Suppressor macrophage (primary cell): ENCODE results near the gene PKNOX1.
"Not testable (repeated sequence)": the region's sequence is repeated elsewhere in the genome, so short reads cannot be mapped to it uniquely, and the experiment has no call there.

Experiments used
- DNase-seq, 4 experiments: peaks; one replicate each; pipeline ENCODE4 v3.0.0-alpha.2; 2020 to 2022

PKNOX1 gene

DNA sequence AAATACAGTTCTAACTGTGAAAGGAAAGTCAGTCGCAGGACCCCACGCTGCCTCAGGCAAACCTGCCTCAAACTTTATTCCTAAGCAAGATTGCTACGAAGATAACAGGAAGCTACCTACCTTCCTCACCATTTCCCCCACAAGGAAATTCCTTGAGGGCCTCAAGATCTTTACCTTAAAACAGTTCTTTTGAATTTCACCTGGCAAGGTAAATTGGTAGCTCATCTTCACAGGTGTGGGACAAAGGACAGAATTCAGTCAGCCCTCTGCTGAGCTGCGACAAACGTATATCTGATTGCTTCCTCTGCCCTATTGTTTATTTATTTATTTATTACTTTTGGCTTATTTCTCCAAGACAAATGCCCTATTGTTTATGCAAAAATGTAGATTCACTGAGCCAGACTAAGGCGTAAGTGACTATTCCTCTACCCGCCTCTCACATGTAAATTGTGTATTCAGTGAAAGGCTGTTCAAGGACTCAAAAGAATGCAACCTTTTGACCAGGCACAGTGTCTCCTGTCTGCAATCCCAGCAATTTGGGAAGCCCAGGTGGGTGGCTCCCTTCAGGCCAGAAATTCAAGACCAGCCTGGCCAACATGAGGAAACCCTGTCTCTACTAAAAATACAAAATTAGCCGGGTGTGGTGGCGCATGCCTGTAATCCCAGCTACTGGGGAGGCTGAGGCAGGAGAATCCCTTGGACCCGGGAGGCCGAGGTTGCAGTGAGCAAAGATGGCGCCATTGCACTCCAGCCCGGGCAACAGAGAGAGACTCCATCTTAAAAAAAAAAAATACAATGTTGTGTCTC is 17.3 kb upstream of the PKNOX1 start:
- no peak for DNase-seq

DNA sequence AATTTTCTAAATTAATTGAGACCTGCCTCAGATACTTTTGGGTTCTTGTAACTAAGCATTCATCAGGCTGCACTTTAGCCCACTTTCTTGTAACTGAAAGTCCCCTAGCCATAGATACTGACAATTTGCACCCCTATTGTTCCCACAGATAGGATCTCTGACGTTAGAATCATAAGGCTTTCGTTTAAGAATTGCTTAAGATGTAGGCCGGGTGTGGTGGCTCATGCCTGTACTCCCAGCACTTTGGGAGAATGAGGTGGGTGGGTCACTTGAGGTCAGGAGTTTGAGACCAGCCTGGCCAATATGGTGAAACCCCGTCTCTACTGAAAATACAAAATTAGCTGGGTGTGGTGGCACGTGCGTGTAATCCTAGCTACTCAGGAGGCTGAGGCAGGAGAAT is 16.2 kb upstream of the PKNOX1 start:
- DNase-seq, result not testable (repeated sequence)

DNA sequence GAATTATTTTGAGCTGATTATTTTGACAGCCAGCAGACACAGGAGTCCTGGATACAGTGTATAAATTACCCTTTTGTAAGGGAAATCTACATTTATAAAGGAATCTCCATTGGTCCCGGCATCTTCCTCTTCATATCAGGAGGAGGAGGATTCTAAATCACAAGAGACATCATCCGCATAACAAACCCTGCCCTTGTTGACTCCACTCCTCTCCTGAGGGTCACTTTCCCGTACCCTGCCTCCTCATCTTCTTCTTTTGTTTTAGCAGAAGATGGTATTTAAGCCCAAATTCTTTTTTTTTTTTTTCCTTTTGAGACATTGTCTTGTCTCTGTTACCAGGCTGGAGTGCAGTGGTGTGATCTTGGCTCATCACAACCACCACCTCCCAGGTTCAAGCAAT is 14.6 kb upstream of the PKNOX1 start:
- DNase-seq, result no peak

DNA sequence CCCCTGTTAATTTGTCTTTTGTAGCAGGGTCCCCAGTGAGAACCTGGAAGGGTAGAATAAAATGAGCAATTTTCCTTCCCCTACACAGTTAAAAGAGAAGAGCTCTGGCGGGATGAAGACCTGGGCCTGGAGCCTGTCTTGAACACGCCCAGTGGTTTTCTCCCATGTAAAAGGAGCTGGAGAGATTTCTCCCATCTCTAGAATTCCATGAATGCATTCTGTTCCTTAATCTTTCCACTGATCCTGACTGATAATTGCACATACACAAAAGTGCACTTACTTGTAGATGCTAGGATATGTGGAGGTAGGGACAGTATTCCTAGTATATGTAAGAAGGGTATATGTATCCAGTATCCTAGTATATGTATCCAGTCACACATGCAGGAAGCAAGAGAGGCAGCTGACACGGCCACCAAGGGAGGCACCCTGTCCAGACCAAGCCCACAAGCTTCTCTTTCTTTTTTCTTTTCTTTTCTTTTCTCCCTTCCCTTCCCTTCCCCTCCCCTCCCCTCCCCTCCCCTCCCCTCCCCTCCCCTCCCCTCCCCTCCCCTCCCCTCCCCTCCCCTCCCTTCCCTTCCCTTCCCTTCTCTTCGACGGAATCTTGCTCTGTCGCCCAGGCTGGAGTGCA is 11.9 kb upstream of the PKNOX1 start:
- no peak for DNase-seq

DNA sequence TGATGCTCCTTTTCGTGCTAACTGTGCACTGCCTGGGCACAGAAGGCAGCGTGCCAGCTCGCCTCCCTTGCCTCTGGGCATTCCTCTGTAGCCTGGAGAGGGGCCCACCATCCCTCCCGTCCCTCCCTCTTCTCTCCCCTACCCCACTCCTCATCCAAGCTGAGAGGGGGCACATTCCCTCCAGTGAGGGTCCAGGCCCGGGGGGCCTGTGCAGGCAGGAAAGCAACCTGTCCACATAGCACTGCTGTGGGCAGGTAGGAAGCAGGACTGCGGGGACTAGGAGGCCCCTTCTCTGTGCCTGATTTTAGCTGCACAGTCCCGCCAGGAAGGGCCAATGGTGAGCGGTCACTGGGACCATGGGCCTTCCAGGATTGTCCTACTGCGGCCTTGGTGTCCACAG is 10.3 kb upstream of the PKNOX1 start:
- DNase-seq, result no peak

DNA sequence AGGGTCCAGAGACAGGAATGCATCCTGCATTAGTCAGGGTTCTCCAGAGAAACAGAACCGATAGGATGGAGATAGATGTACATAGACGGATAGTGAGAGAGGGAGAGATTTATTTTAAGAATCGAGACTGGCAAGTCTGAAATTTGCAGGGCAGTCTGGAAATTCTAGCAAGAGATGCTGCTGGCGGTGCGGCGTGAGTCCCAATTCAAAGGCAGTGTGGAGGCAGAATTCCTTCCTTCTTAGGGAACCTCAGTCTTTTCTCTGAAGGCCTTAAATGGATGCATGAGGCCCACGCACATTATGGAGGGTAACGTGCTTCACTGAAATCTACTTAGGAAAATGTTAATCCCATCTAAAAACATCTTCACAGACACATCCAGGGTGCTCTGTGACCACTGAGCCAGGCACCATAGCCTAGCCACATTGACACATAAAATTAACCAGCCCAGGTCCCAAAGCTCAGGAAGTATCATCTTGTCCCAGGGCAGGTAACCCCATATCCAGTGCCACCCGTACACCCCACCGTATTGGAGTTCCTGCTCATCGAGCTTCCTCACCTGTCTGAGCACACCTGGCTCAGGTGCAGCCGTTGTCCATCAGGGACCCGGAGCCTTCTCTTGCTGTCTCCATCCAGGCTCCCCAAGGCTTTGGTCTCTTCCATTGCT is 9.7 kb upstream of the PKNOX1 start:
- no peak for DNase-seq

DNA sequence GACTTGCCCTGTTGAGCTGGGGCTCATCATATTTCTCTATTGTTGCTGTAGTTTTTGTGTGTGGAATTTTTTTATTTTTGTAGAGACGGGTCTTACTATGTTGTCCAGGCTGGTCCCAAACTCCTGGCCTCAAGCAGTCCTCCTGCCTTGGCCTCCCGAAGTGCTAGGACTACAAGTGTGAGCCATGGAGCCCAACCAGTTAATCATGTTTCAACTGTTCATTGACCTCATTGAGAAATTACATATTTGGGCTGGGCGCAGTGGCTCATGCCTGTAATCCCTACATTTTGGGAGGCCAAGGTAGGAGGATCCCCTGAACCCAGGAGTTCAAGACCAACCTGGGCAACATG is 9.2 kb upstream of the PKNOX1 start:
- no peak for DNase-seq

DNA sequence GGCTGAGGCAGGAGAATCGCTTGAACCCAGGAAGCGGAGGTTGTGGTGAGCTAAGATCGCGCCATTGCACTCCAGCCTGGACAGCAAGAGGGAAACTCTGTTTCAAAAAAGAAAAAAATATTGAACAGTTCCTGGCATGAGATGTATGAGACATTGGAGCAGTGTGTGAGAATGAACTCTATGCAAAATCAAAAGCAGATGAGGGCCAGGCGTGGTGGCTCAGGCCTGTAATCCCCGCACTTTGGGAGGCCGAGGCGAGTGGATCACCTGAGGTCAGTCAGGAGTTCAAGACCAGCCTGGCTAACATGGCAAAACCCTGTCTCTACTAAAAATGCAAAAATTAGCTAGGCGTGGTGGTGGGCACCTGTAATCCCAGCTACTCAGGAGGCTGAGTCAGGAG is 6.7 kb upstream of the PKNOX1 start:
- DNase-seq, result not testable (repeated sequence)

DNA sequence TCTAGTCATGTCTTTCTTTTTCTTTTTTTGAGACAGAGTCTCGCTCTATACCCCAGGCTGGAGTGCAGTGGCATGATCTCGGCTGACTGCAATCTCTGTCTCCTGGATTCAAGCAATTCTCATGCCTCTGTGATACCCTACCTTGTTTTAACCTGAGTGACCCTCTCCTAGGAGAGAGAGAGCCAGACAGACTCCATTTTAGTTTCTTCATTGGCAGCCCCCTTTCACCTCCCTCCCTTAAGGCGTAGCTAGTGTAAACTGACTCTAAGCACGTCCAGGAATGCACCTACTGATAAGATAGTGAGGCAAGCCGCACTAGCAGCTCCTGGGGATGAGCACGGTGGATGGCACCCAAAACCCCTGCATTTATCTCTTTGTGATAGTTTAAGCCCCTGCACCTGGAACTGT is 5.2 kb upstream of the PKNOX1 start:
- no peak for DNase-seq

DNA sequence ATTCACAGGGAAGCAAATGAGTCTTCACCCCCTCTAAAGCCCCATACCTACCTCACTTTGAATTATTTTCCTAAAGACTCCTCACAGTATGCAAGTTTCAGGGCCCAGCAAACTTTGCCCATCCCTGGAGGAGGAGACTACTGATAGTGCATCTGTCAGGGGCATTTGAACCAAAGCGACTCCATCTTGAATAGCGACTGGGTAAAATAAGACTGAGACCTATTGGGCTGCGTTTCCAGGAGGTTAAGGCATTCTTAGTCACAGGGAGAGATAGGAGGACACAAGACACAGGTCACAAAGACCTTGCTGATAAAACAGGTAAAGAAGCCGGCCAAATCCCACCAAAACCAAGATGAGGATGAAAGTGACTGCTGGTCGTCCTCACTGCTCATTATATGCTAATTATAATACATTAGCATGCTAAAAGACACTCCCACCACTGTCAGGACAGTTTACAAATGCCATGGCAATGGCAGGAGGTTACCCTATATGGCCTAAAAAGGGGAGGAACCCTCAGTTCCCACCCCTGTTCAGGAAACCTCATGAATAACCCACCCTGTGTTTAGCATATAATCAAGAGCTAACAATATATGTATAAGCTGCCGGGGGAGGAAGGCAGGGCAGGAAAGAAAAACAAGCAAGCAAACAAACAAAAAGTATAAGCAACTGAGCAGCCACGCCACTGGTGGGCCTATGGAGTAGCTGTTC is 3.3 kb upstream of the PKNOX1 start:
- no peak for DNase-seq

DNA sequence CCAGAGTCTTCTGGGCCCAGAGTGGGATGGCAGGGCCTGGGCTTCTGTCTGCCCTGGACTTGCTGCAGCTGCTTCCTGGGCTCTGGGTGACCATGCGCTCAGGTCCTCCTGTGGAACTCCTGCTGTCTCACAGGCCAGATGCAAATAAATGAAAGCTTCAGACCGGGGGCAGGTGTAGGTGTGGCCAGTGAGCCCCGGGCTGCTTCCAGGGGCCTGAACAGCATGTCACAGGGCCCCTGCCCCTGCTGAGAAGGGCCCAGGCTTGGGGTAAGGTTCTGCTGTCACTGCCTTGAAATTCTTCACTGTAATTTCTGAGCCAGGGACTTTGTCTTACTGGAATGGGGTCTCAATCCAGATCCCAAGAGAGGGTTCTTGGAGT is 2.5 kb upstream of the PKNOX1 start:
- DNase-seq, result no peak

DNA sequence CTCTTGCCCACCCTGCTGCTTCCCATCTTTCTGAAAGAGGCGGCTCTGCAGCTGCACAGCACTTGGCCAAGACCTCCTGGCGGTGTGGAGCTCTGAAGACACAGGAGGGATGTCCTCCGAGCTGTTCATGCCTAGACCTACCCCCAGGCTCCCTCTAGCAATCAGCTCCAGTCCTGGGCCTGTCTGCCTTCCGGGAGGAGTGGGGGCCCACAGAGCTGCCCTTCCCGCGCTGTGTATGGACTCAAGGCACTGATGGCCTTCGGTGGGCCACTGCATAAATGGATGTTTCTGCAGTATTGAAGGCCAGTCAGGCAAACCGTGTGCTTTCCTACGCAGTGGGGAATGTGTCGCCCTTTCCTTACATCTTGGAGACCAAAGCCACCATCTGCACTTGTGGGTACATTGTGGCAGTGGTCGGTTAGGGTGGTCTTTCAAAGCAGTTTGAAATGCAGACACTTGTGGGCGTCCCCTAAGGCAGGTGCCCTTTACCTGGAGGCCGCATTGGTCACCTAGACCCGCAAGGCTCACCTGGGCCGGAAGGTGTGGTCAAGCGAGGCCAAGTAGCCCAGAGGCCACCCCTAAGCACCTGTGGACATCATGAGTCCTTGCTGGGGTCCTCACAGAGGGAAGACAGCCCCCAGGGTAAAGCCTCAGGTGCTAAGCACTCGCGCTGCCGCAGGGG is 912 bp upstream of the PKNOX1 start:
- no peak for DNase-seq

DNA sequence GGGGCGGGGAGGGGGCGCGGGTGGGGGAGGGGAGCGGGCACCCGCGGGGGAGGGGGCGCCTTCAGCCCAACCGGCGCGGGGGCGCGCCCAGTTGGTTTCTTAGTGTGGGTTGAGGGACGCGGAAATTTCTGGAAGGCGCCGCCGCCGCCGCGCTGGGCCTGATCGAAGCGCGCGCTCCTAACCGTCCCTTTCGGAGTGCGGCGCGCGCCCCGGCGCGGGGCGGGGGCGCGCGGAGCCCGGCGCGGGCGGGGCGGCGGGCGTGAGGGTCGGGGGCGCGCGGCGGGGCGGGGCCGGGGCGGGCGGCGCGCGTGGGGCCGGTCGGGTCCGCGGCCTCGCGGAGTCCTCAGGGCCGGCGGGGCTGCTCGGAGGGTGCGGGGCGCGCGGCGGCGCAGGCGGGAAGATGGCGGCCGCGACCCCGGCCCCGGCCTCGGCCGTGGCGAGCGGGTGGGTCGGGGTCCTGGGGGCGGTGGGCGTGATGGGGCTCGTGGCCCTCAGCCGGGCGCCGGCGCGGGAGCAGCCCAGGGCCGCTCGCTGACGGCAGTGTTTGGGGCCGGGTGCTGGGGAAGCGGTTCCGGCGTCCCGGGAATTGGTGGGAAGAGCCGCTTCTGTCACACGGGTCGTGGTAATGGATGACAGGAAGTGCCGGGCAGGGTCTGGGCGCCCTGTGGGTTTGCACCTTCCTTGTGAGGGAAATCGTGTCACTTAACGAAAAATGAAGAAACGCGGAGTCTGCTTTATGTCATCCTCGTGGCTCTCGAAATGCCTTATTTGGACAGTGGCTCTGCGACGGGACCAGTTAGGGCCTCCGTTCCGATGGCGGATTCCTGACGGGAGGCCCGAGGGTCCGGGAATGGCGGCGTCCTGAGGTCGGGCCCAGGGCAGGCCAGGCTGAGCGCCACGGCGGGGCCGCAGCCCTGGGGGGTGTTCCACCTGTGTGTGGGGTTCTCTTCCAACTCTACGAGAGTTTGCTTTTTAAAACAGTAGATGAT is 764 bp downstream of the PKNOX1 start:
- peak; percentile 74 to 93 (median 86) for DNase-seq

DNA sequence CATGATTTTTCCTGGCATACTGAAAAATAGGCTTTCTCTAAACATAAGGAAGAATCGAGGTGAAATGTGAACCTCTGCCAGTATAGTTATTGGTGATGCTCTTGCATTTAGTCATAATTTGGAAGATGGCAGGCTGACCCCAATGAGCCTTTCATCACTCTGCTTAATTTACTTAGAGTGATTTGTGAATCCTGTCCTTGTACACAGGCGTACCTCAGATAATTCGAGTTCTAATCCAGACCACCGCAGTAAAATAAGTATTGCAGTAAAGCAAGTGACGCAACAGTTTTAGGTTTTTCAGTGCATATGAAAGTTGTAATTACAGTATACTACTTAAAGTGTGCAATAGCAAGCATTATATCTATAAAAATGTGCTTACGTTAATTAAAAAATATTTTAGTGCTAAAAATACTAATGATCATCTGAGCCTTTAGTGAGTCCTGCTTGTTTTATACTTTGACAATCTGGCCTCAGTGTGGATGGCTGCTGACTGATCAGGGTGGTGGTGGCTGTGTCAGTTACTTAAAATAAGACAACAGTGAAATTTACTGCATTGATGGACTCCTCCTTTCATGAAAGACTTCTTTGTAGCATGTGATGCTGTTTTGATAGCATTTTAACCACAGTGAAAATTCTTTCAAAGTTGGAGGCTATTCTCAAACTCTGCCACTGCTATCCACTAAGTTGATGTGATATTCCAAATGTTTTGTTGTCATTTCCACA is 1.7 kb downstream of the PKNOX1 start:
- DNase-seq, result peak in 2 of 4 experiments; percentile 14 to 26

DNA sequence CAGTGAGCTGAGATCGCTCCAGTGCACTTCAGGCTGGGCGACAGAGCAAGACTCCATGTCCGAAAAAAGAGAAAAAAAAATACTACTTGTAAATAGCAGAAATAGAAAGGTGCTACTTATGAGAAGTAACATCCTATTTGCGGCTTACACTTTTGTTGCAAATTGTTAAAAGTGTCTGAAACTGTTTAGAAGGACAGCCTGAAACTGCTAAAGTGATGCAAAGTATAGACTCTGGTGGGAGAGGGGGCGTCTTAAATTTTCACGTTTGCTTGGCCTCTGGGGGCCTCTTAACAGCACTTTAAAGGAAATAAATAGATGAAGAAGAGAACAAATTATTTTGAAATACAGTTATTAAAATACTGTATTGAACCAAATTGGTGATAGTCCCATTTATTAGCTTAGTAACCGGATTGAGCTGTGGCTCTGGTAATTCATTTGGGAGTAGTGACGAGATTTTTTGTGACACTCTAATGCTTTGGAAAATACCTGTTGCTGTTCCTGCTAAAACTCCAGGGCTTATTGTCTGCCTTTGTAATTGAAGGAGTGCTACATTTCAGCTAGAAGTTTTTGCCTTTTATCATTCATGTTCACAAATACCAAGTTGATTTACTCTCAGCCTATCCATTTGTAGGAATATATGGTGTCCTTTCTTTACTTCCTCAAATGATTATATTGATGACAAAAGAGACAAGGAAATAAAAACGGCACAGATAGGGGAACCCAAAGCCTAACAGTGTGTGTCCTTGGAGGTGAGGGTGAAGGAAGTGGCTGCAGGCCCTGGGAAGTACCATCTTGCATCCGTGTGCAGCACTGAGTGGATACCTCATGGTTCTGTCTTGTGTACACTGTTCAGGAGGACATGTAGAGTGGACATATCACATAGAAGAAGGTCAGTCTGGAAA is 6.2 kb downstream of the PKNOX1 start:
- DNase-seq, result peak; percentile 16 to 47 (median 40)

DNA sequence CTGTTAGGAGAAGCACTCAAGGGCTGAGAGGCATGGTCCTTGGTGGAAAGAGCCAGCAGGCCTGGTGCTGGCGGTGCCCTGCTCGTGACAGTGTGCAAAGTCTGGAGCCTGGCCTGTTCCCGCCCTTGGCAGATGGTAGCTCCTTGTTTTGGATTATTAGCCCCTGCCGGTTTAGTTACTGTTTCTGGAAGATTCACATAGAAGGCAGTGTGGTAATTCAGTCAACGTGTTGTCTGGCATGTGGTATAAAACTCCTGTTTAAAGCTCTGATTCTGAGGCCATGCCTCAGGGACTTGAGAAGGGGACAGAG is 6.8 kb downstream of the PKNOX1 start:
- no peak for DNase-seq

DNA sequence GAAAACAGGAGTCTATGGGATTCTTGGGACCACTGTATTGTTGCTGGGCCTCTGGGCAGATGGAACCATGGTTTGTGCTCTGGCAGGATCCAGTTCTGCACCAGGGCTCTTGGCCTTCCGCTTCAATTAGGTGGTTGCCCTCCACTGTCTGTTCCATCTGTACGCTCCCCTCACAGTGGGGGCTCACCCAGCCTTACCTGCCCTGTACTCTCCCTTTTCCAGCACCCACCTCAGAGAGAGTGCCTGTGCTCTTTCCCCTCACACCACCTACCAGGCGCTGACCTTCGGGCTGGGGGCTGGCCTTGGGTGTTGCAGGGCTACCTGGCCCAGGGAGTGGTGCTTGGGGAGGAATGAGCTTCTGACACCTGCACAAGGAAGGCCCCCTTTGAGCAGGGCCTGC is 7.5 kb downstream of the PKNOX1 start:
- no peak for DNase-seq

DNA sequence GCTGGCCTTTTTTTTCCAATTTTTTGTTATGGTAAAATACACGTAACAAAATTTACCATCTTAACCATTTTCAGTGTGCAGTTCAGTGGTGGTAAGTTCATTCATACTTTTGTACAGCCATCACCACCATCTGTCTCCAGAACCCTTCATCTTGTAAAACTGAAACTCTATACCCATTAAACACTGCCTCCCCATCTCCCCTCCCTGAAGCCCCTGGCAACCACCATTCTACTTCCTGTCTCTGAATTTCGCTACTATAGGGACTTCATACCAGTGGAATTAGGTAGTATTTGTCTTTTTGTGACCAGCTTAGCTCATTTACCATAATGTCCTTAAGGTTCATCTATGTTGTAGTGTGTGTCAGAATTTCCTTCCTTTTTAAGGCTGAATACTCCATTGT is 8.7 kb downstream of the PKNOX1 start:
- DNase-seq, result no peak

DNA sequence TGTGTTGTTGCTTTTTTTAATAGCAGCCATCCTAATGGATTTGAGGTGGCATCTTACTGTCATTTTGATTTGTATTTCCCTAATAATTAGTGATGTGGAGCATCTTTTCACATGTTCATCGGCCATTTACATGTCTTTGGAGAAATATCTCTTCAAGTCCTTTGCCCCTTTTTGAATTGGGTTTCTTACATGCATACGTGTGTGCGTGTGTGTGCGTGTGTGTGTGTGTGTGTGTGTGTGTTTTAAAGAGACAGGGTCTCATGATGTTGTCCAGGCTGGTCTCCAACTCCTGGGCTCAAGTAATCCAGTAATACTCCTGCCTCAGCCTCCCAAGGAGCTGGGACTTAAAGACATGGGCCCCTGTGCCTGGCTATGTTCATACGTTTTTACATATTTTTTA is 9.5 kb downstream of the PKNOX1 start:
- DNase-seq, result no peak
